HEK293 (cell line): Measurements from ENCODE around the gene SFXN3.

Experiments
- GFI1B ChIP-seq: fragments of 450-650 bp; formaldehyde crosslinking; IDR thresholded peaks from 2 replicates; pipeline ENCODE4 v1.5.1; 2016; ENCODE audit warnings: missing biosample characterization, missing genetic modification characterization
- GLI2 ChIP-seq: fragments of 450-650 bp; formaldehyde crosslinking; IDR thresholded peaks from 2 replicates; pipeline ENCODE4; 2017; ENCODE audit warnings: missing biosample characterization, missing genetic modification characterization, low read depth, borderline replicate concordance
- HOXC10 ChIP-seq: sonication (generic); formaldehyde crosslinking; IDR thresholded peaks from 2 replicates; pipeline ENCODE4 v1.8.1; 2023; ENCODE audit warnings: mild to moderate bottlenecking, missing genetic modification reagents
- HOXD13 ChIP-seq: sonication (generic); formaldehyde crosslinking; IDR thresholded peaks from 2 replicates; pipeline ENCODE4 v1.8.0; 2022; ENCODE audit warnings: missing genetic modification reagents, borderline replicate concordance
- IKZF3 ChIP-seq: fragments of 450-650 bp; IDR thresholded peaks from 2 replicates; pipeline ENCODE4 v1.5.0; 2018; ENCODE audit warnings: missing biosample characterization, mild to moderate bottlenecking, missing genetic modification characterization, moderate library complexity
- KLF10 ChIP-seq: fragments of 450-650 bp; IDR thresholded peaks from 2 replicates; pipeline ENCODE4 v1.5.1; 2018; ENCODE audit warnings: missing biosample characterization, mild to moderate bottlenecking, missing genetic modification characterization
- MYNN ChIP-seq: fragments of 450-650 bp; formaldehyde crosslinking; IDR thresholded peaks from 2 replicates; pipeline ENCODE4 v1.5.1; 2016; ENCODE audit warnings: missing biosample characterization, missing genetic modification characterization, borderline replicate concordance
- MZF1 ChIP-seq: fragments of 450-650 bp; formaldehyde crosslinking; IDR thresholded peaks from 2 replicates; pipeline ENCODE4 v1.5.1; 2017; ENCODE audit warnings: missing biosample characterization, missing genetic modification characterization, borderline replicate concordance
- OVOL3 ChIP-seq: fragments of 450-650 bp; formaldehyde crosslinking; IDR thresholded peaks from 2 replicates; pipeline ENCODE4 v1.5.1; 2016; ENCODE audit warnings: missing biosample characterization, missing genetic modification characterization
- RBAK ChIP-seq: fragments of 450-650 bp; formaldehyde crosslinking; IDR thresholded peaks from 2 replicates; pipeline ENCODE4 v1.5.1; 2016; ENCODE audit warnings: missing biosample characterization, missing genetic modification characterization
- SALL2 ChIP-seq: fragments of 450-650 bp; formaldehyde crosslinking; IDR thresholded peaks from 2 replicates; pipeline ENCODE4 v1.5.0; 2017; ENCODE audit warnings: missing biosample characterization, mild to moderate bottlenecking, missing genetic modification characterization, borderline replicate concordance
- SCRT2 ChIP-seq: fragments of 450-650 bp; formaldehyde crosslinking; IDR thresholded peaks from 2 replicates; pipeline ENCODE4 v1.5.1; 2016; ENCODE audit warnings: missing biosample characterization, missing genetic modification characterization
- ZFP41 ChIP-seq: fragments of 450-650 bp; formaldehyde crosslinking; IDR thresholded peaks from 2 replicates; pipeline ENCODE4 v1.5.1; 2016; ENCODE audit warnings: missing biosample characterization, missing genetic modification characterization, borderline replicate concordance
- ZNF16 ChIP-seq: fragments of 450-650 bp; formaldehyde crosslinking; IDR thresholded peaks from 2 replicates; pipeline ENCODE4 v1.5.1; 2016; ENCODE audit warnings: low read depth, missing biosample characterization, missing genetic modification characterization
- ZNF169 ChIP-seq: fragments of 450-650 bp; formaldehyde crosslinking; IDR thresholded peaks from 2 replicates; pipeline ENCODE4 v1.5.1; 2016; ENCODE audit warnings: missing biosample characterization, missing genetic modification characterization
- ZNF184 ChIP-seq: fragments of 450-650 bp; IDR thresholded peaks from 2 replicates; pipeline ENCODE4 v1.5.1; 2018; ENCODE audit warnings: missing biosample characterization, mild to moderate bottlenecking, missing genetic modification characterization
- ZNF223 ChIP-seq: fragments of 450-650 bp; formaldehyde crosslinking; IDR thresholded peaks from 2 replicates; pipeline ENCODE4 v1.5.1; 2016; ENCODE audit warnings: missing biosample characterization, missing genetic modification characterization
- ZNF239 ChIP-seq: fragments of 450-650 bp; formaldehyde crosslinking; IDR thresholded peaks from 2 replicates; pipeline ENCODE4 v1.5.1; 2016; ENCODE audit warnings: missing biosample characterization, missing genetic modification characterization
- ZNF335 ChIP-seq: fragments of 450-650 bp; formaldehyde crosslinking; conservative IDR thresholded peaks from 2 replicates; pipeline ENCODE4 v1.5.1; 2016; ENCODE audit warnings: missing biosample characterization, missing genetic modification characterization
- ZNF341 ChIP-seq: fragments of 450-650 bp; formaldehyde crosslinking; IDR thresholded peaks from 2 replicates; pipeline ENCODE4; 2016; ENCODE audit warnings: low read depth, missing biosample characterization, missing genetic modification characterization
- ZNF426 ChIP-seq: fragments of 450-650 bp; formaldehyde crosslinking; IDR thresholded peaks from 2 replicates; pipeline ENCODE4 v1.5.1; 2017; ENCODE audit warnings: missing biosample characterization, missing genetic modification characterization, mild to moderate bottlenecking, inconsistent platforms, moderate library complexity
- ZNF596 ChIP-seq: fragments of 450-650 bp; IDR thresholded peaks from 2 replicates; pipeline ENCODE4 v1.5.0; 2018; ENCODE audit warnings: missing biosample characterization, mild to moderate bottlenecking, missing genetic modification characterization, moderate library complexity
- ZNF621 ChIP-seq: fragments of 450-650 bp; formaldehyde crosslinking; IDR thresholded peaks from 2 replicates; pipeline ENCODE4 v1.5.1; 2017; ENCODE audit warnings: missing biosample characterization, missing genetic modification characterization
- ZNF624 ChIP-seq: fragments of 450-650 bp; formaldehyde crosslinking; IDR thresholded peaks from 2 replicates; pipeline ENCODE4 v1.5.1; 2017; ENCODE audit warnings: missing biosample characterization, missing genetic modification characterization
- ZNF701 ChIP-seq: fragments of 450-650 bp; formaldehyde crosslinking; IDR thresholded peaks from 2 replicates; pipeline ENCODE4 v1.5.1; 2016; ENCODE audit warnings: missing biosample characterization, missing genetic modification characterization
- ZNF76 ChIP-seq: fragments of 450-650 bp; formaldehyde crosslinking; IDR thresholded peaks from 2 replicates; pipeline ENCODE4; 2016; ENCODE audit warnings: low read depth, missing biosample characterization, missing genetic modification characterization, borderline replicate concordance
- ZNF792 ChIP-seq: fragments of 450-650 bp; formaldehyde crosslinking; IDR thresholded peaks from 2 replicates; pipeline ENCODE4 v1.5.1; 2016; ENCODE audit warnings: missing biosample characterization, missing genetic modification characterization
- TF ChIP-seq, protein P1 (sequence below): fragments of 450-650 bp; formaldehyde crosslinking; IDR thresholded peaks from 2 replicates; pipeline ENCODE4 v1.5.1; 2016; ENCODE audit warnings: missing biosample characterization, missing genetic modification characterization
- TF ChIP-seq, protein P2 (sequence below): fragments of 450-650 bp; formaldehyde crosslinking; conservative IDR thresholded peaks from 2 replicates; pipeline ENCODE4 v1.5.1; 2016; ENCODE audit warnings: low read depth, missing biosample characterization, missing genetic modification characterization
- TF ChIP-seq, protein P3 (sequence below): fragments of 450-650 bp; formaldehyde crosslinking; IDR thresholded peaks from 2 replicates; pipeline ENCODE4 v1.5.1; 2016; ENCODE audit warnings: missing biosample characterization, missing genetic modification characterization
- TF ChIP-seq, protein P4 (sequence below): fragments of 450-650 bp; formaldehyde crosslinking; IDR thresholded peaks from 2 replicates; pipeline ENCODE4 v1.5.1; 2016; ENCODE audit warnings: missing biosample characterization, missing genetic modification characterization

Gene SFXN3

DNA sequence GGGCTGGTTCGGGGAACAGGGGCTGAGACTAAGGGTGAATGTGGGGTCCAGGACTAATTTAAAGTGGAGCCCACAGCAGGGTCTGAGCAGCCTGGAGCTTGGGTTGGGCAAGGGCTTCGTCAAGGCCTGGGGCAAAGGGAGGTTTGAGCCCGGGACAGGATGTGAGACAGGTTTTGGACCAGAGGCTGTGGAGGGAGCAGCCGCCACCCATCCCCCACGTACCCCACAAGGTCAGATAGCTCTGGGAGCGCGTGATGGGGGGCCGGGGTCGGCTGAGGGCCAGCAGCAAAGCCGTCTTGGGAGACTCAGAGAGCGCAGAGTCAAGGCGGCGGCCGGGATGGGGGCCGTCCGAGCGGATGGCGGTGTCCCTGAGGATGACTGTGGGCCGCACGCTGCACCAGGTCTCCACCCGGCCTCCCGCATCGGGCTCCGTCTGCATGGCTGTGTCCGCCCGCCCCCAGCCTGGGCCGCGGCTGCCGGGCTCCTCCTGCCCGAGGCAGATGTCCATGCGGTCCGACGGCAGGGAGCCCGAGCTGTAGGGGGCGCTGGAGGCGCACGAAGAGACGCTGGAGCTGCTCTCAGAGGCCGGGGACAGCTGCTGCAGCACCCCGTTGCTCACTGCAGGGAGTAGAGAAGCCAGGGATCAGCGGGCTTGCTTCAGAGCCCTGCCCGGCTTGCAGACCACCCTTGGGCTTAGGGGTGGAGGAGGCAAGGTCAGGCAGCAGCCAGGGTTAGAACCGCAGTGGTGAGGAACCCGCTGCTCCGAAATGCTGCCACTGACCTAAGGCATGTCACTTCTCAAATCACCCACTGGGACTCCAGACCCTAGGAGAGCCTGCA is 12.2 kb upstream of the SFXN3 start (continued):
- no peak for TF ChIP-seq SALL2 (tag by site-specific recombination)
- TF ChIP-seq, protein P1, sequence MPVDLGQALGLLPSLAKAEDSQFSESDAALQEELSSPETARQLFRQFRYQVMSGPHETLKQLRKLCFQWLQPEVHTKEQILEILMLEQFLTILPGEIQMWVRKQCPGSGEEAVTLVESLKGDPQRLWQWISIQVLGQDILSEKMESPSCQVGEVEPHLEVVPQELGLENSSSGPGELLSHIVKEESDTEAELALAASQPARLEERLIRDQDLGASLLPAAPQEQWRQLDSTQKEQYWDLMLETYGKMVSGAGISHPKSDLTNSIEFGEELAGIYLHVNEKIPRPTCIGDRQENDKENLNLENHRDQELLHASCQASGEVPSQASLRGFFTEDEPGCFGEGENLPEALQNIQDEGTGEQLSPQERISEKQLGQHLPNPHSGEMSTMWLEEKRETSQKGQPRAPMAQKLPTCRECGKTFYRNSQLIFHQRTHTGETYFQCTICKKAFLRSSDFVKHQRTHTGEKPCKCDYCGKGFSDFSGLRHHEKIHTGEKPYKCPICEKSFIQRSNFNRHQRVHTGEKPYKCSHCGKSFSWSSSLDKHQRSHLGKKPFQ (tag by site-specific recombination): no peak
- TF ChIP-seq ZNF624: no peak
- TF ChIP-seq HOXD13 (CRISPR knock-in tag): no peak
- peak; percentile 53 for TF ChIP-seq ZNF341 (tag by site-specific recombination)
- TF ChIP-seq, protein P2, sequence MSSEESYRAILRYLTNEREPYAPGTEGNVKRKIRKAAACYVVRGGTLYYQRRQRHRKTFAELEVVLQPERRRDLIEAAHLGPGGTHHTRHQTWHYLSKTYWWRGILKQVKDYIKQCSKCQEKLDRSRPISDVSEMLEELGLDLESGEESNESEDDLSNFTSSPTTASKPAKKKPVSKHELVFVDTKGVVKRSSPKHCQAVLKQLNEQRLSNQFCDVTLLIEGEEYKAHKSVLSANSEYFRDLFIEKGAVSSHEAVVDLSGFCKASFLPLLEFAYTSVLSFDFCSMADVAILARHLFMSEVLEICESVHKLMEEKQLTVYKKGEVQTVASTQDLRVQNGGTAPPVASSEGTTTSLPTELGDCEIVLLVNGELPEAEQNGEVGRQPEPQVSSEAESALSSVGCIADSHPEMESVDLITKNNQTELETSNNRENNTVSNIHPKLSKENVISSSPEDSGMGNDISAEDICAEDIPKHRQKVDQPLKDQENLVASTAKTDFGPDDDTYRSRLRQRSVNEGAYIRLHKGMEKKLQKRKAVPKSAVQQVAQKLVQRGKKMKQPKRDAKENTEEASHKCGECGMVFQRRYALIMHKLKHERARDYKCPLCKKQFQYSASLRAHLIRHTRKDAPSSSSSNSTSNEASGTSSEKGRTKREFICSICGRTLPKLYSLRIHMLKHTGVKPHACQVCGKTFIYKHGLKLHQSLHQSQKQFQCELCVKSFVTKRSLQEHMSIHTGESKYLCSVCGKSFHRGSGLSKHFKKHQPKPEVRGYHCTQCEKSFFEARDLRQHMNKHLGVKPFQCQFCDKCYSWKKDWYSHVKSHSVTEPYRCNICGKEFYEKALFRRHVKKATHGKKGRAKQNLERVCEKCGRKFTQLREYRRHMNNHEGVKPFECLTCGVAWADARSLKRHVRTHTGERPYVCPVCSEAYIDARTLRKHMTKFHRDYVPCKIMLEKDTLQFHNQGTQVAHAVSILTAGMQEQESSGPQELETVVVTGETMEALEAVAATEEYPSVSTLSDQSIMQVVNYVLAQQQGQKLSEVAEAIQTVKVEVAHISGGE (tag by site-specific recombination): 0 out of 2 replicates have a peak, but pooled peaks have one; percentile 23
- no peak for TF ChIP-seq ZFP41 (tag by site-specific recombination)
- no peak for TF ChIP-seq MYNN (tag by site-specific recombination)
- TF ChIP-seq ZNF239 (tag by site-specific recombination): no peak
- TF ChIP-seq ZNF426 (tag by site-specific recombination): no peak
- TF ChIP-seq MZF1: no peak
- no peak for TF ChIP-seq GFI1B (tag by site-specific recombination)
- no peak for TF ChIP-seq ZNF76 (tag by site-specific recombination)
- no peak for TF ChIP-seq GLI2 (tag by site-specific recombination)
- TF ChIP-seq RBAK (tag by site-specific recombination): no peak
- TF ChIP-seq SCRT2: no peak
- TF ChIP-seq ZNF16 (tag by site-specific recombination): no peak
- no peak for TF ChIP-seq OVOL3 (tag by site-specific recombination)
- no peak for TF ChIP-seq ZNF335 (tag by site-specific recombination)
- TF ChIP-seq KLF10 (tag by site-specific recombination): no peak
- TF ChIP-seq, protein P3, sequence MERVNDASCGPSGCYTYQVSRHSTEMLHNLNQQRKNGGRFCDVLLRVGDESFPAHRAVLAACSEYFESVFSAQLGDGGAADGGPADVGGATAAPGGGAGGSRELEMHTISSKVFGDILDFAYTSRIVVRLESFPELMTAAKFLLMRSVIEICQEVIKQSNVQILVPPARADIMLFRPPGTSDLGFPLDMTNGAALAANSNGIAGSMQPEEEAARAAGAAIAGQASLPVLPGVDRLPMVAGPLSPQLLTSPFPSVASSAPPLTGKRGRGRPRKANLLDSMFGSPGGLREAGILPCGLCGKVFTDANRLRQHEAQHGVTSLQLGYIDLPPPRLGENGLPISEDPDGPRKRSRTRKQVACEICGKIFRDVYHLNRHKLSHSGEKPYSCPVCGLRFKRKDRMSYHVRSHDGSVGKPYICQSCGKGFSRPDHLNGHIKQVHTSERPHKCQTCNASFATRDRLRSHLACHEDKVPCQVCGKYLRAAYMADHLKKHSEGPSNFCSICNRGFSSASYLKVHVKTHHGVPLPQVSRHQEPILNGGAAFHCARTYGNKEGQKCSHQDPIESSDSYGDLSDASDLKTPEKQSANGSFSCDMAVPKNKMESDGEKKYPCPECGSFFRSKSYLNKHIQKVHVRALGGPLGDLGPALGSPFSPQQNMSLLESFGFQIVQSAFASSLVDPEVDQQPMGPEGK (tag by site-specific recombination): peak; percentile 69
- TF ChIP-seq ZNF701 (tag by site-specific recombination): no peak
- no peak for TF ChIP-seq ZNF169 (tag by site-specific recombination)
- no peak for TF ChIP-seq HOXC10
- peak; percentile 32; the same call in 1 of the 2 replicates for TF ChIP-seq IKZF3
- TF ChIP-seq, protein P4, sequence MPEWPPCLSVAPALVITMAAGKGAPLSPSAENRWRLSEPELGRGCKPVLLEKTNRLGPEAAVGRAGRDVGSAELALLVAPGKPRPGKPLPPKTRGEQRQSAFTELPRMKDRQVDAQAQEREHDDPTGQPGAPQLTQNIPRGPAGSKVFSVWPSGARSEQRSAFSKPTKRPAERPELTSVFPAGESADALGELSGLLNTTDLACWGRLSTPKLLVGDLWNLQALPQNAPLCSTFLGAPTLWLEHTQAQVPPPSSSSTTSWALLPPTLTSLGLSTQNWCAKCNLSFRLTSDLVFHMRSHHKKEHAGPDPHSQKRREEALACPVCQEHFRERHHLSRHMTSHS (tag by site-specific recombination): no peak
- no peak; the same call in 1 of the 2 replicates for TF ChIP-seq ZNF596 (tag by site-specific recombination)
- no peak for TF ChIP-seq ZNF621 (tag by site-specific recombination)
- no peak for TF ChIP-seq ZNF792 (tag by site-specific recombination)
- TF ChIP-seq ZNF223 (tag by site-specific recombination): no peak
- TF ChIP-seq ZNF184 (tag by site-specific recombination): no peak
